GM18519 (cell line): ENCODE results near the gene EHMT1.

Experiments used
- ATAC-seq: cut with Tn5 transposase; IDR thresholded peaks from one replicate; pipeline ENCODE4 v1.9.1; 2021; ENCODE audit warnings: mild to moderate bottlenecking, moderate library complexity; ENCODE audit not compliant: unreplicated experiment, low FRiP score

The EHMT1 gene

DNA sequence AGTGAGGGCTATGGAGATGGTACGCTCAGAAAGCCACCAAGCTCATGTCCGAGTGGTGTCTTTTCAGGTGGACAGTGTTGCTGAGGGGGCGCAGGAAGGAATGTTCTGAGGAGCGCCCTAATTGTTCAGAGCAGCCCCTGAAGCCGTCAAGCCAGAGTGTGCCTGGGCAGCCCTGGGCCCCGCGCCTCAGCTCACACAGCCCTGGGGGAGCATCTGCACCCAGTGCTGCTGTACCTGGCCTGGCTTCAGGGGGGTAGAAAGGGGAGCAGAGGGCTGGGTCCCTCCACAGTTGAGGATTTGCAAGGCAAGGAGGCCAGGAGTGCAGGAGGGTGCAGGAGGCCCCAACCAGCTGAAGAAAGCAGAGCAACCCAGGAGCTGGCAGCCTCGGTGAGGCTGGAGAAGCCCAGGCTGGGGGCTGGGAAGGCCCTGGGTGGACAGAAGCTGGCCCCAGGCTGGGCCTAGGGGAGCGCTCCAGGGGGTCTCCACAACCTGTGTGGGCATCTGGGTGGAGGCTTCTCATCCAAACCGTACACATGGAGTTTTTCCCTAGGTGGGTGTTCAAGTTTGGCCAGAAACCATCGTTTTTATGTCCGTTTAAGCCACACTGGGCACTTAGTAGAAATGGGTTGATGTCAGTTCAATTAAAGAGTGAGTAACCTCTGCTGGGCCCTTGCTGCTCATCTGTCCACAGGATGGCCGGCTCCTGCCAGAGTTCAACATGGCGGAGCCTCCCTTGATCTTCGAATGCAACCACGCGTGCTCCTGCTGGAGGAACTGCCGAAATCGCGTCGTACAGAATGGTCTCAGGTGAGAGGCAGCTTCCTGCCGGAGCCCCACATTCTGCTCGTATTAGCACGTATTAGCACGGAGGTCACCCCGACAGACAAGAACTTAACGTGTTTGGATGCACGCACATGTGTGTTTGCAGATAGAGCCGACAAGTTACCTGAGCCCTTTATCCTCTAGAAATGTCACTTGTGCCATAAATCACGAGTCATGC, 196.8 kb downstream of the EHMT1 start:
- ATAC-seq, result no peak

GRCh38 chr9:137816531-137817235, 197.9 kb downstream of the EHMT1 start:
- ATAC-seq, result no peak

GRCh38 chr9:137817236-137818200, 198.7 kb downstream of the EHMT1 start:
- no peak for ATAC-seq

DNA sequence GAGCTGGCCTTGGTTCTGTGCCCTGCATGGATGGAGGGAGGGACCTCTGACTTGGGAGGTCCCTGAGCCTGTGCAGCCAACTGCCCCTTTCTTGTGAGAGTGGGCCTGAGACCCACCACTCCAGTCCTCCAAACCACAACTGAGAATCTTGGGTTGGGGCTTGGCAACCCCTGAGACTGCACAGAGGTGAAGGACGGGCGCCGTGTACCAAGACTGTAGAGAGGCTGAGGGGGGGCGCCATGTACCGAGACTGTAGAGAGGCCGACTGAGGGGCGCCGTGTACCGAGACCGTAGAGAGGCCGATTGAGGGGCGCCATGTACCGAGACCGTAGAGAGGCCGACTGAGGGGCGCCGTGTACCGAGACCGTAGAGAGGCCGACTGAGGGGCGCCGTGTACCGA, 199.5 kb downstream of the EHMT1 start:
- no peak for ATAC-seq

GRCh38 chr9:137820161-137820855, 201.5 kb downstream of the EHMT1 start:
- ATAC-seq, result no peak

- no peak for ATAC-seq
Measured at GRCh38 chr9:137823986-137824771, 205.4 kb downstream of the EHMT1 start.

- ATAC-seq, result no peak
Measured at GRCh38 chr9:137825324-137825989, 206.7 kb downstream of the EHMT1 start.

- ATAC-seq, result no peak
Measured at GRCh38 chr9:137827908-137828526, 209.2 kb downstream of the EHMT1 start.

DNA sequence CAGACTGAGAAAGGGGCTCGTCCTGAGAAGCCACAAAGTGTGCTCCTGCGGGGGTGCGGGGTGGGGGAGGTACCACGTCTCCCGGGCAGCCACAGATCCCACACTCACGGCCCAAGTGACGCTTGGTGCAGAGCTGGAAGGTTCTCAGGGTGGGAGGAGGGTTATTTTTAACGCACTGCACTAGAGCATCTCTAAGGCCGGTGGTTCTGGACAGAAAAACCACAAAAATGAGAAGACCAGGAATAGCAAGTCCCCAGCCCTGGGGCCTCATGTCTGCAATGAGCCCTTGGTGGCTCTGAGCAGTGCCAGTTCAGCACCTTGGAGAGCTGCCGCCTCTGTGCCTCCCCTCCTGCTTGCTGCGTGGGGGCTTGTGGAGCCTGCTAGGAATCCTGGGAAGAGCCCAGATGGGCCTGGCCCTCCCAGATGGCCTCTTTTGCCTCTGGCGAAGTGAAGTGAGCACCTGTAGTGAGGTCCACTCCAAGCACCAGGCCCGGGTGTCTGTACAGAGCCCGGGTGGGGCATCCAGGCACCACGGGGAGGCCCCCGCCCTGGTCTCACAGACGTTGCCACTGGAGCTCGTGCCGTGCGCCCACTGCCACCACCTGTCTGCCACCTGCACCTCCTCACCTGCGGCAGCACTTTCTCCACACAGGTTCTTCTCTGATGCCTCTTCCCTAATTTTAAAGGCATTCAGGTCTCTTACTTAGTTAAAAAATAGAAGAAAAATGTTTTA, 209.9 kb downstream of the EHMT1 start:
- no peak for ATAC-seq

- ATAC-seq, result no peak
Measured at GRCh38 chr9:137829260-137829996, 210.6 kb downstream of the EHMT1 start.

DNA sequence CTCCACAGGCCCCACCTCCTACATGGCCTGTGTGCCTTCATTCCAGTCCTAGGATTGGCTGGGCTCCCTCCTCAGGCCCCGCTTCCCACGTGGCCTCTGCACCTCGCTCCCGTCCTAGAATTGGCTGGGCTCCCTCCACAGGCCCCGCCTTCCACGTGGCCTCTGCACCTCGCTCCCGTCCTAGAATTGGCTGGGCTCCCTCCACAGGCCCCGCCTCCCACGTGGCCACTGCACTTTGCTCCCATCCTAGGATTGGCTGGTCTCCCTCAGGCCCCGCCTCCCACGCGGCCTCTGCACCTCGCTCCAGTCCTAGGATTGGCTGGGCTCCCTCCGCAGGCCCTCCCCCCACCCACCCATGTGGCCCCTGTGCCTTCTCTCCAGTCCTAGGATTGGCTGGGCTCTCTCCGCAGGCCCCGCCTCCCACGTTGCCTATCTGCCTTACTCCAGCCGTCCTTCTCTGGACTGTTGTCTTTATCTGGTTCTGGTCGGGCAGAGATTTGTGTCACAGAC, 213.4 kb downstream of the EHMT1 start:
- ATAC-seq, result no peak

- ATAC-seq, result no peak
Measured at GRCh38 chr9:137832830-137833590, 214.2 kb downstream of the EHMT1 start.

DNA sequence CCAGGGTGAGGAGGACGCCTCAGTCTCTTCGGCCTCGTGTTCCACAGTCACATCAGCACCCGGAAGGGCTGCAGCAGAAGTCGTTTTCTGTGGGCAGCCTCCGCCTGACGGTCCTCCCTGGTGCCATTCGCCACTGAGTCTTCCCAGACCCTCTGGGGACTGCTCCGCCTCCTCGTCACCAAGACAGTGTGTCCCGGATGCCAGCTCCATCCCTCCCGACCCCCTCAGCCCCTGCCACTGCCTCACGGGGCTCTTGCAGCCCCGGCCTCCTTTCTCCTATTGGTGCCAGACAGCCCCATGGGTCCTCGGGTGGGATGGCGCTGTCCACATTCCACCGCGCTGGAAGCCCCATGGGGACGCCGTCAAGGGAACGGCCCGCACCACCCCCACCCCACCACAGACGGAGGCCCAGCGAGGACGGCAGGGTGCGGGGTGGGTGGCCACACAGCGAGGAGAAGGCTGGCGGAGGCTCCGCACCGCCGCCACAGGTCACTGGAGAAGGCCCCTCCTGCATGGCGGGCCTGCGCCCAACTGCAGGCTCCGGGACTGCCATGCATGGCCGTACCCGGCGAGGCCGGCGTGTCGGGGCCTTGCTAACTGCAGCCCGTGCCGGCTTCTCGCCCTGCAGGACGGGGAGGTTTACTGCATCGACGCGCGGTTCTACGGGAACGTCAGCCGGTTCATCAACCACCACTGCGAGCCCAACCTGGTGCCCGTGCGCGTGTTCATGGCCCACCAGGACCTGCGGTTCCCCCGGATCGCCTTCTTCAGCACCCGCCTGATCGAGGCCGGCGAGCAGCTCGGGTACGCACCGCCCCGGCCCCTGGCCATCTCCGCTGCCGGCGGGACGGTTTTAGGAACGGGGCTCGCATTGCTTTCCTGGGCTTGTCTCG, 215.2 kb downstream of the EHMT1 start:
- no peak for ATAC-seq

DNA sequence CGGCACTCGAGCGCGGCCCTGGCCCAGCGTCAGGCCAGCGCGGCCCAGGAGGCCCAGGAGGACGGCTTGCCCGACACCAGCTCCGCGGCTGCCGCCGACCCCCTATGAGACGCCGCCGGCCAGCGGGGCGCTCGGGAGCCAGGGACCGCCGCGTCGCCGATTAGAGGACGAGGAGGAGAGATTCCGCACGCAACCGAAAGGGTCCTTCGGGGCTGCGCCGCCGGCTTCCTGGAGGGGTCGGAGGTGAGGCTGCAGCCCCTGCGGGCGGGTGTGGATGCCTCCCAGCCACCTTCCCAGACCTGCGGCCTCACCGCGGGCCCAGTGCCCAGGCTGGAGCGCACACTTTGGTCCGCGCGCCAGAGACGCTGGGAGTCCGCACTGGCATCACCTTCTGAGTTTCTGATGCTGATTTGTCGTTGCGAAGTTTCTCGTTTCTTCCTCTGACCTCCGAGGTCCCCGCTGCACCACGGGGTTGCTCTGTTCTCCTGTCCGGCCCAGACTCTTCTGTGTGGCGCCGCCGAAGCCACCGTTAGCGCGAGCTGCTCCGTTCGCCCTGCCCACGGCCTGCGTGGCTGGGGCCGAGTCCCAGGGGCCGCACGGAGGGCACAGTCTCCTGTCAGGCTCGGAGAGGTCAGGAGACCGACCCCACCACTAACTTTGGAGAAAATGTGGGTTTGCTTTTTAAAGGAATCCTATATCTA, 216.2 kb downstream of the EHMT1 start:
- no peak for ATAC-seq
